Activated B cell treated with CpG ODN at 0.5 μM for 24 hours (primary cell): ENCODE measurements around the gene PKM. TPM values are rescaled to one million over a fixed set of nuclear protein-coding genes. Genes with fewer than 3 reads are reported as not detected.

Experiments used
- ATAC-seq: fragments of 200-7000 bp; cut with Tn5 transposase; one replicate; pipeline ENCODE4 v1.10.0; 2021; ENCODE audit warnings: low read depth, mild to moderate bottlenecking, moderate library complexity
- CTCF ChIA-PET: fragments of 350-600 bp; sonication (Branson Sonifier 250); formaldehyde crosslinking; loops from one replicate; lab custom pipeline; 2021; ENCODE audit warnings: antibody characterized with exemption; lab: Charles Lee
- POLR2A ChIA-PET: fragments of 350-600 bp; sonication (Branson Sonifier 250); formaldehyde crosslinking; loops from one replicate; lab custom pipeline; 2021; ENCODE audit warnings: antibody characterized with exemption; lab: Charles Lee
- DNase-seq: peaks from one replicate; pipeline ENCODE4 v3.0.0; 2022
- H3K27ac Mint-ChIP-seq: one replicate; pipeline ENCODE4 v1.8.0; 2020; ENCODE audit warnings: mixed read lengths
- H3K27me3 Mint-ChIP-seq: one replicate; pipeline ENCODE4 v1.8.0; 2021; ENCODE audit warnings: mixed read lengths
- H3K36me3 Mint-ChIP-seq: one replicate; pipeline ENCODE4 v1.8.0; 2021; ENCODE audit warnings: low read depth, mixed read lengths
- H3K4me1 Mint-ChIP-seq: one replicate; pipeline ENCODE4 v1.8.0; 2021; ENCODE audit warnings: mixed read lengths
- H3K4me3 Mint-ChIP-seq: one replicate; pipeline ENCODE4 v1.8.0; 2020; ENCODE audit warnings: mild to moderate bottlenecking, mixed read lengths
- H3K9me3 Mint-ChIP-seq: one replicate; pipeline ENCODE4 v1.8.0; 2020; ENCODE audit warnings: mixed read lengths
- CTCF ChIP-seq: fragments of 200-600 bp; IDR thresholded peaks from one replicate; pipeline ENCODE4 v1.8.0; 2022; ENCODE audit warnings: antibody characterized with exemption, mild to moderate bottlenecking
- intact Hi-C: fragments of 100-400 bp; cut with micrococcal nuclease; formaldehyde crosslinking; loops from one replicate; pipeline ENCODE4 v1.15.1; 2024
- total RNA-seq: library from RNA; stranded (reverse); gene quantifications from 2 replicates; pipeline ENCODE4 v1.2.3, GENCODE V29; 2022

Gene PKM
- total RNA-seq, 1 donor from 2014 or later = 1,253 TPM

GRCh38 chr15:72163719-72164118 is 67.3 kb downstream of the PKM start:
- Mint-ChIP-seq H3K9me3 (no peaks in the 10 kb centered on the region), H3K27me3 (peaks cover 6% of the 10 kb centered on the region), H3K27ac (no peak overlapping the region), H3K4me1 (no peaks in the 10 kb centered on the region), H3K36me3 (no peaks in the 10 kb centered on the region), H3K4me3 (no peak overlapping the region)
- intact Hi-C loops = no loop called here
- ChIA-PET POLR2A (interaction anchor here (0.7 kb wide), 1 partner anchor 256 kb away, joined by 3 read pairs; no protein-coding TSS in a partner anchor), CTCF (no interaction called here)
- no peak for TF ChIP-seq CTCF
- ATAC-seq (no peak), DNase-seq (no peak)

- POLR2A ChIA-PET = no interaction called here
- H3K4me1 Mint-ChIP-seq = no peaks in the 10 kb centered on the region
Observed at GRCh38 chr15:72162569-72162968, 68.4 kb downstream of the PKM start.

DNA sequence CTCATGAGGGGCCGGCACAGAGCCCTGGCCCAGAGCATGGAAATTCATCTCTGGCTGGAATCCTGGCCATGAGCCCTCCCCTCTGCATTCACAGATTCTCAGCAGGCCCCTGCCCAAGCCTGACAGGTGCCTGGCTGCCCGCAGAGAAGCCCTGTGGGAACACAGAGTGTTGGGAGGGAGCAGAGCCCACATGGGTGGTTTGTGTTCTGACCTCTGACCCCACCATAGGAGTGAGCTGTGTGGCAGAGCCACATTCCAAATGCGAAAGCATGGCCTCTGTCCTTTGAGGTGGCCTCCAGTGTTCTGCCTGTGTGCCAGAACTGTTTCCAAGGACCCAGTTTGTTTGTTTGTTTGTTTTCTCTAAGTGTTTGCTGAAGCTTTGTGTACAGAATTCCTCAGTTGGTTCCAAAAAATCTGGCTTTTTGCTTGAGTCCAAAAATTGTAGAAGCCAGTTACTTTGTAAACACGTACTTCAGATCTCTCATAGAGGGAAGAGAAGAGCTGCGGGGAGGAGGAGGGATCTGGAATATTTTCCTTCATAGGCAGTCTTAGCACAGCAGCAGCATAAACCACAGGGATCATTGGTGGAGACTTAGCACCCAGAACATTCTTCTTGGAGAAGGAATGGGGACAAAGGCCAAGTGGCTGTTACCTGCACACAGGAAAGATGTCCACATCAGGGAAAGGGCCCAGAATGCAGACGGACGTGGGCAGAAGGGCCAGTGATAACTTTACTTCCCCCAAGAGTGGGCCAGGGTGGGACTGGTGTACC is 69.4 kb downstream of the PKM start:
- H3K4me3 Mint-ChIP-seq = no peak overlapping the region
- DNase-seq = no peak
- no peak for TF ChIP-seq CTCF
- H3K27ac Mint-ChIP-seq = no peak overlapping the region
- no peak for ATAC-seq
- peaks cover 3% of the 10 kb centered on the region for H3K27me3 Mint-ChIP-seq
- no peaks in the 10 kb centered on the region for H3K36me3 Mint-ChIP-seq
- no peaks in the 10 kb centered on the region for H3K4me1 Mint-ChIP-seq
- CTCF ChIA-PET = no interaction called here
- POLR2A ChIA-PET = no interaction called here
- no peaks in the 10 kb centered on the region for H3K9me3 Mint-ChIP-seq
- intact Hi-C loops = no loop called here

More at GRCh38 chr15:72162569-72162968, 68.4 kb downstream of the PKM start:
- Mint-ChIP-seq H3K9me3 (no peaks in the 10 kb centered on the region), H3K36me3 (no peaks in the 10 kb centered on the region), H3K27ac (no peak overlapping the region), H3K4me3 (no peak overlapping the region), H3K27me3 (peaks cover 3% of the 10 kb centered on the region)
- CTCF ChIA-PET = interaction anchor here (0.6 kb wide), 1 partner anchor 906 kb away, joined by 5 read pairs; no protein-coding TSS in a partner anchor
- TF ChIP-seq CTCF = no peak
- no peak for ATAC-seq
- no peak for DNase-seq
- intact Hi-C loops = no loop called here

DNA sequence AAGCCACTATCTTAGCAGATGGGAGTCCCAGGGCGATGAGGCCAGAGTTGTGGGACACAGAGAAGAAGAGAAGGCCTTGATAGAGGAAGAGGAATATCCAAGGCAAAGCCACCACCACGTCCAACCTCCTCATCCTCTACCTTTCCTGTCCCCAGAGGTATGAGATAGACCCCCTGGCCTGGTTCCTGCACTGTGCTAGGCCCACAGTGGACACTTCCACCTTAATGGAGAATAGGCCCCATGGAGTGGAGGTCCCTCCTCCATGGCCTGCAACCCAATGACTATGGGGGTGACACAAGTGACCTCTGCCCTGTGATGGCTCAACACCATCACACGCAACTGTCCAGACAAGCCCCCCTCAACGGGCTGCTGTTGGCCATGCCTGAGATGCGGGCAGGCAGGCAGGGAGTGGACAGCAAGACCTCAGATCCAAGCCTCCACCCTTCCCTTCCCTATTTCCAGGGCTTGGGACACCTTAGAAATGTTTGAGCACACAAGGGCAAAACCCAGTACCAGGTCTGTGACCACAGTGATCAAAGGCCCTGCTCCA is 70.2 kb downstream of the PKM start:
- ChIA-PET CTCF (no interaction called here), POLR2A (no interaction called here)
- Mint-ChIP-seq H3K9me3 (no peaks in the 10 kb centered on the region), H3K4me3 (no peak overlapping the region), H3K4me1 (peaks cover 2% of the 10 kb centered on the region), H3K27ac (no peak overlapping the region), H3K27me3 (no peaks in the 10 kb centered on the region), H3K36me3 (no peaks in the 10 kb centered on the region)
- DNase-seq = no peak
- no peak for ATAC-seq
- intact Hi-C loops = no loop called here
- TF ChIP-seq CTCF = no peak

GRCh38 chr15:72156928-72157327 is 74.1 kb downstream of the PKM start:
- Mint-ChIP-seq H3K9me3 (no peaks in the 10 kb centered on the region), H3K4me3 (no peak overlapping the region), H3K27ac (no peak overlapping the region), H3K36me3 (no peaks in the 10 kb centered on the region), H3K27me3 (no peaks in the 10 kb centered on the region), H3K4me1 (peaks cover 6% of the 10 kb centered on the region)
- no peak for TF ChIP-seq CTCF
- no peak for ATAC-seq
- DNase-seq = no peak
- intact Hi-C loops = loop anchor here (1.0 to 10.0 kb wide), 5 partner anchors 114 to 712 kb away; no protein-coding TSS in a partner anchor
- ChIA-PET POLR2A (no interaction called here), CTCF (interaction anchor here (0.9 to 2.8 kb wide), 8 partner anchors 282 to 707 kb away, joined by 3 to 50 read pairs (median 10); no protein-coding TSS in a partner anchor)
